Skeletal muscle tissue (tissue), 2 donors: ENCODE results near the gene ARL8B. TPM values are rescaled to one million over a fixed set of nuclear protein-coding genes. Genes with fewer than 3 reads are reported as not detected.

Source experiments
- small RNA-seq: library from RNA; depleted of rRNA; stranded (forward); fragments of <200 nt; gene quantifications from one replicate; pipeline ENCODE3, GENCODE V24; 2014
- total RNA-seq: library from RNA; depleted of rRNA; stranded (reverse); fragments of >200 nt; gene quantifications from one replicate; pipeline ENCODE4 v1.2.3, GENCODE V29; 2014

Gene ARL8B
- total RNA-seq, 1 donor from 2014 or later = 59.0 TPM

Small RNA genes within 50 kb of the gene (small RNA-seq; reads per million reads assigned to genes)
- gene AC090955.1 (not detected), gene RF00019 (not detected)

Other genes starting within 250 kb of the ARL8B start
- 11.0 TPM for gene BHLHE40, start 142.9 kb upstream of the ARL8B start, total RNA-seq
- 5.7 TPM for gene EDEM1, start 65.4 kb downstream of the ARL8B start, total RNA-seq